Fibroblast of skin of abdomen (primary cell): ENCODE data around the gene VSTM5.
A peak's percentile ranks its signal among the peaks of the same experiment; 100 is the strongest.
"Not testable (repeated sequence)": the region's sequence is repeated elsewhere in the genome, so short reads cannot be mapped to it uniquely, and the experiment has no call there.

Experiments used
- DNase-seq: peaks from one replicate; pipeline ENCODE4 v3.0.0-alpha.2; 2013

Gene VSTM5

GRCh38 chr11:93791493-93791892, 58.9 kb downstream of the VSTM5 start:
- DNase-seq, result no peak

GRCh38 chr11:93784935-93785360, 65.5 kb downstream of the VSTM5 start:
- DNase-seq, result no peak

- peak; percentile 93 for DNase-seq
Observed at GRCh38 chr11:93784145-93784934, 66.1 kb downstream of the VSTM5 start, which contains the start of gene MED17. Gene MED17, plus strand, starts transcription at chr11:93784282. Its CDS starts 232 bp downstream, at chr11:93784514.

GRCh38 chr11:93783765-93784144, 66.7 kb downstream of the VSTM5 start:
- DNase-seq, result no peak

GRCh38 chr11:93783362-93783761, 67.1 kb downstream of the VSTM5 start:
- no peak for DNase-seq

- DNase-seq, result no peak
Observed at GRCh38 chr11:93775289-93775688, 75.1 kb downstream of the VSTM5 start.

GRCh38 chr11:93774560-93774959, 75.9 kb downstream of the VSTM5 start:
- DNase-seq, result not testable (repeated sequence)

- DNase-seq, result no peak
Observed at GRCh38 chr11:93773601-93774200, 76.7 kb downstream of the VSTM5 start.

GRCh38 chr11:93773045-93773477, 77.4 kb downstream of the VSTM5 start:
- no peak for DNase-seq

GRCh38 chr11:93772123-93772522, 78.3 kb downstream of the VSTM5 start:
- DNase-seq, result no peak

GRCh38 chr11:93770160-93770559, 80.3 kb downstream of the VSTM5 start:
- DNase-seq, result no peak
